SK-N-SH (cell line): ENCODE results near the gene RBBP5.

Source experiments
- MXI1 ChIP-seq: IDR thresholded peaks from 2 replicates; pipeline ENCODE4 v1.6.1; 2012; ENCODE audit warnings: mild to moderate bottlenecking, low read depth, low read length, improper control_type of control experiment
- NFIC ChIP-seq: IDR thresholded peaks from 2 replicates; pipeline ENCODE4 v1.4.0; 2012; ENCODE audit warnings: borderline replicate concordance
- NRF1 ChIP-seq: IDR thresholded peaks from 2 replicates; pipeline ENCODE4 v1.6.1; 2012; ENCODE audit warnings: low read depth, mild to moderate bottlenecking, low read length
- POLR2AphosphoS5 ChIP-seq: IDR thresholded peaks from 2 replicates; pipeline ENCODE4 v1.6.1; 2012; ENCODE audit warnings: low read depth, low read length
- RAD21 ChIP-seq: IDR thresholded peaks from 2 replicates; pipeline ENCODE4 v1.6.1; 2012; ENCODE audit warnings: mild to moderate bottlenecking, low read length
- REST ChIP-seq: IDR thresholded peaks from 2 replicates; pipeline ENCODE4 v1.6.1; 2012; ENCODE audit warnings: mild to moderate bottlenecking, low read depth, low read length, moderate library complexity
- SMC3 ChIP-seq: IDR thresholded peaks from 2 replicates; pipeline ENCODE4 v1.6.1; 2012; ENCODE audit warnings: low read depth, low read length, improper control_type of control experiment
- TAF1 ChIP-seq: IDR thresholded peaks from 2 replicates; pipeline ENCODE4 v1.6.1; 2012; ENCODE audit warnings: low read depth, mild to moderate bottlenecking, low read length, moderate library complexity, borderline replicate concordance
- TCF12 ChIP-seq: IDR thresholded peaks from 2 replicates; pipeline ENCODE4 v1.4.0; 2012
- TEAD4 ChIP-seq: IDR thresholded peaks from 2 replicates; pipeline ENCODE4 v1.4.0; 2012; ENCODE audit warnings: mild to moderate bottlenecking, borderline replicate concordance; ENCODE audit not compliant: insufficient read depth
- TF ChIP-seq, protein P1 (sequence below): fragments of 200-600 bp; sonication (generic); IDR thresholded peaks from 2 replicates; pipeline ENCODE4 v1.6.1; 2017; ENCODE audit warnings: antibody characterized with exemption, mild to moderate bottlenecking, moderate library complexity
- TF ChIP-seq, protein P2 (sequence below): IDR thresholded peaks from 2 replicates; pipeline ENCODE4; 2012
- TF ChIP-seq, protein P3 (sequence below): IDR thresholded peaks from 2 replicates; pipeline ENCODE4 v1.4.0; 2012; ENCODE audit warnings: low read depth, borderline replicate concordance

- TF ChIP-seq POLR2AphosphoS5 (no peak), MXI1 (no peak), TCF12 (no peak), TAF1 (no peak), RAD21 (no peak), NFIC (no peak), SMC3 (no peak), TEAD4 (no peak), NRF1 (no peak), REST (no peak)
- TF ChIP-seq, protein P1, sequence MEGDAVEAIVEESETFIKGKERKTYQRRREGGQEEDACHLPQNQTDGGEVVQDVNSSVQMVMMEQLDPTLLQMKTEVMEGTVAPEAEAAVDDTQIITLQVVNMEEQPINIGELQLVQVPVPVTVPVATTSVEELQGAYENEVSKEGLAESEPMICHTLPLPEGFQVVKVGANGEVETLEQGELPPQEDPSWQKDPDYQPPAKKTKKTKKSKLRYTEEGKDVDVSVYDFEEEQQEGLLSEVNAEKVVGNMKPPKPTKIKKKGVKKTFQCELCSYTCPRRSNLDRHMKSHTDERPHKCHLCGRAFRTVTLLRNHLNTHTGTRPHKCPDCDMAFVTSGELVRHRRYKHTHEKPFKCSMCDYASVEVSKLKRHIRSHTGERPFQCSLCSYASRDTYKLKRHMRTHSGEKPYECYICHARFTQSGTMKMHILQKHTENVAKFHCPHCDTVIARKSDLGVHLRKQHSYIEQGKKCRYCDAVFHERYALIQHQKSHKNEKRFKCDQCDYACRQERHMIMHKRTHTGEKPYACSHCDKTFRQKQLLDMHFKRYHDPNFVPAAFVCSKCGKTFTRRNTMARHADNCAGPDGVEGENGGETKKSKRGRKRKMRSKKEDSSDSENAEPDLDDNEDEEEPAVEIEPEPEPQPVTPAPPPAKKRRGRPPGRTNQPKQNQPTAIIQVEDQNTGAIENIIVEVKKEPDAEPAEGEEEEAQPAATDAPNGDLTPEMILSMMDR = no peak
- TF ChIP-seq, protein P2, sequence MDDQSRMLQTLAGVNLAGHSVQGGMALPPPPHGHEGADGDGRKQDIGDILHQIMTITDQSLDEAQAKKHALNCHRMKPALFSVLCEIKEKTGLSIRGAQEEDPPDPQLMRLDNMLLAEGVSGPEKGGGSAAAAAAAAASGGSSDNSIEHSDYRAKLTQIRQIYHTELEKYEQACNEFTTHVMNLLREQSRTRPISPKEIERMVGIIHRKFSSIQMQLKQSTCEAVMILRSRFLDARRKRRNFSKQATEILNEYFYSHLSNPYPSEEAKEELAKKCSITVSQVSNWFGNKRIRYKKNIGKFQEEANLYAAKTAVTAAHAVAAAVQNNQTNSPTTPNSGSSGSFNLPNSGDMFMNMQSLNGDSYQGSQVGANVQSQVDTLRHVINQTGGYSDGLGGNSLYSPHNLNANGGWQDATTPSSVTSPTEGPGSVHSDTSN = no peak
- TF ChIP-seq, protein P3, sequence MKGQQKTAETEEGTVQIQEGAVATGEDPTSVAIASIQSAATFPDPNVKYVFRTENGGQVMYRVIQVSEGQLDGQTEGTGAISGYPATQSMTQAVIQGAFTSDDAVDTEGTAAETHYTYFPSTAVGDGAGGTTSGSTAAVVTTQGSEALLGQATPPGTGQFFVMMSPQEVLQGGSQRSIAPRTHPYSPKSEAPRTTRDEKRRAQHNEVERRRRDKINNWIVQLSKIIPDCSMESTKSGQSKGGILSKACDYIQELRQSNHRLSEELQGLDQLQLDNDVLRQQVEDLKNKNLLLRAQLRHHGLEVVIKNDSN = no peak
These were observed 78.6 kb downstream of the RBBP5 start, which contains the start of gene CNTN2 for GRCh38 chr1:205042911-205043806.
